ENCODE results near the gene C1R. TPM values are rescaled to one million over a fixed set of nuclear protein-coding genes. Genes with fewer than 3 reads are reported as not detected.

C1R gene
- polyA plus RNA-seq, 1 of the 3 experiments (the other 2 are of a cell fraction) = 20.1 TPM

DNA sequence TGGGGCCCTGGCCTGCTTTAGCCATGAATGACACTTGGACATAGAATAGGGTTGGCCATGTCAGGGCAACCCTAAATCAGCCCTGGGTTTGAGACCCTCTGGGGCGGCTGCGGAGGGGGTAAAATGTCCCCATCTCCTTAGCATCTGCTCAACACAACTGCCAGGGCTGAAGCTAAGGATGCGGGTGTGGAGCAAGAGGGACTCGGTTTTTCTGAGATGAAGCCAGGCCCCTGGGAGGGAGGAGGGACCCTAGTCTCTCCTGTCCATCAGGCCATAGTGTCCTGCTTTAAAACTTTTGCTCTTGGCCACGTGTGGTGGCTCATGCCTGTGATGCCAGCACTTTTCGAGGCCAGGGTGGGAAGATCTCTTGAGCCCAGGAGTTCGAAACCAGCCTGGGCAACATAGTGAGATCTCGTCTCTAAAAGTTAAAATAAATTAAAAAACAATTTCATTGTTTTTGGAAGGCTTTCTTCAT is 778 bp upstream of the C1R start (continued):
- TF ChIP-seq, protein P1, sequence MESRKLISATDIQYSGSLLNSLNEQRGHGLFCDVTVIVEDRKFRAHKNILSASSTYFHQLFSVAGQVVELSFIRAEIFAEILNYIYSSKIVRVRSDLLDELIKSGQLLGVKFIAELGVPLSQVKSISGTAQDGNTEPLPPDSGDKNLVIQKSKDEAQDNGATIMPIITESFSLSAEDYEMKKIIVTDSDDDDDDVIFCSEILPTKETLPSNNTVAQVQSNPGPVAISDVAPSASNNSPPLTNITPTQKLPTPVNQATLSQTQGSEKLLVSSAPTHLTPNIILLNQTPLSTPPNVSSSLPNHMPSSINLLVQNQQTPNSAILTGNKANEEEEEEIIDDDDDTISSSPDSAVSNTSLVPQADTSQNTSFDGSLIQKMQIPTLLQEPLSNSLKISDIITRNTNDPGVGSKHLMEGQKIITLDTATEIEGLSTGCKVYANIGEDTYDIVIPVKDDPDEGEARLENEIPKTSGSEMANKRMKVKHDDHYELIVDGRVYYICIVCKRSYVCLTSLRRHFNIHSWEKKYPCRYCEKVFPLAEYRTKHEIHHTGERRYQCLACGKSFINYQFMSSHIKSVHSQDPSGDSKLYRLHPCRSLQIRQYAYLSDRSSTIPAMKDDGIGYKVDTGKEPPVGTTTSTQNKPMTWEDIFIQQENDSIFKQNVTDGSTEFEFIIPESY (IDR thresholded peaks at IDR 0.05; ENCODE audit: borderline replicate concordance, low read depth) = no peak
- no peak for TF ChIP-seq SIN3A (IDR thresholded peaks at IDR 0.05; ENCODE audit: borderline replicate concordance, low read depth, low read length)
- TF ChIP-seq YY1 (IDR thresholded peaks at IDR 0.05; ENCODE audit: low read depth) = no peak

DNA sequence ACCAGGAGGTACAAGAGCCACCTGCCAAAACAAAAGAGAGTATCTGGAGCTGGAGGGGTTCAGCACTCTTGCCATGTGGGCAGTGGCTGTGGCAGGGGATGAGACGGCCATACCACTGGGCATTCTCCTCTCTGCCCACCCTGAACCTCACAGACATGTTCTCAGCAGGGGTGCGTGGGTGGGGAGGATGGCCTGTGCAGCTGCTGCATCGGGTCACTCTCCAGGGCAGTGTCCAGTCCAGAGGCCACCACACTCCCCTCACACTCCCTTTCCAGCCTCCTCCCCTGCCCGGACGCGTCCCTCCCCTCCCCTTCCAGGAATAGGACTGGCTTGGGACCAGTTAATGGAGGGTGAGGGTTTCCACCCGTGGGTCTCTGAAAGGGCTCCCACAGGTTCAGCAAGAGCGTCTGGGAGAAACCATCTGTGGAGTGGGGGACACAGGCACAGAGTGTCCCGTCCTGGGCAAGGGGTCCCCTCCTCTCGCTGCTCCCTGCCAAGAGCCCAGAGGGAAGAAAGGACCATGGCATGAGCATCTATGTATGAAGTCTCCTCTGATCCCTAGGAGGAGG is 501 bp downstream of the C1R start:
- H3K27ac ChIP-seq (ENCODE audit: low read depth in 2 of 2, low read length in 1 of 2) = no peak overlapping the region
- H3K79me2 ChIP-seq (ENCODE audit: insufficient read depth) = no peaks in the 10 kb centered on the region
- no peaks in the 10 kb centered on the region for H3K36me3 ChIP-seq (replicated peaks in 1 of 2; ENCODE audit: control insufficient read depth in 1 of 2, insufficient read depth in 2 of 2, low read length in 1 of 2)
- no peaks in the 10 kb centered on the region for H3K27me3 ChIP-seq (ENCODE audit: insufficient read depth)
- no peak for DNase-seq
- TF ChIP-seq POLR2AphosphoS5 (IDR thresholded peaks at IDR 0.05; ENCODE audit: low read depth, low read length) = no peak
- TF ChIP-seq TCF12 (IDR thresholded peaks at IDR 0.05) = no peak
- TF ChIP-seq RFX5 (IDR thresholded peaks at IDR 0.05; ENCODE audit: low read length) = no peak
- TF ChIP-seq, protein P2, sequence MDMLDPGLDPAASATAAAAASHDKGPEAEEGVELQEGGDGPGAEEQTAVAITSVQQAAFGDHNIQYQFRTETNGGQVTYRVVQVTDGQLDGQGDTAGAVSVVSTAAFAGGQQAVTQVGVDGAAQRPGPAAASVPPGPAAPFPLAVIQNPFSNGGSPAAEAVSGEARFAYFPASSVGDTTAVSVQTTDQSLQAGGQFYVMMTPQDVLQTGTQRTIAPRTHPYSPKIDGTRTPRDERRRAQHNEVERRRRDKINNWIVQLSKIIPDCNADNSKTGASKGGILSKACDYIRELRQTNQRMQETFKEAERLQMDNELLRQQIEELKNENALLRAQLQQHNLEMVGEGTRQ (IDR thresholded peaks at IDR 0.05; ENCODE audit: borderline replicate concordance, low read depth, low read length) = no peak
- no peak for TF ChIP-seq YY1 (IDR thresholded peaks at IDR 0.05; ENCODE audit: low read depth)
- TF ChIP-seq FOXJ3 (CRISPR knock-in tag; IDR thresholded peaks at IDR 0.05) = no peak
- TF ChIP-seq EZH2phosphoT487 (IDR thresholded peaks at IDR 0.05; ENCODE audit: borderline replicate concordance, low read depth) = no peak
- TF ChIP-seq GABPA (IDR thresholded peaks at IDR 0.05; ENCODE audit: low read depth) = no peak
- no peak for TF ChIP-seq TEAD4 (IDR thresholded peaks at IDR 0.05; ENCODE audit: borderline replicate concordance, insufficient read depth)
- TF ChIP-seq, protein P3, sequence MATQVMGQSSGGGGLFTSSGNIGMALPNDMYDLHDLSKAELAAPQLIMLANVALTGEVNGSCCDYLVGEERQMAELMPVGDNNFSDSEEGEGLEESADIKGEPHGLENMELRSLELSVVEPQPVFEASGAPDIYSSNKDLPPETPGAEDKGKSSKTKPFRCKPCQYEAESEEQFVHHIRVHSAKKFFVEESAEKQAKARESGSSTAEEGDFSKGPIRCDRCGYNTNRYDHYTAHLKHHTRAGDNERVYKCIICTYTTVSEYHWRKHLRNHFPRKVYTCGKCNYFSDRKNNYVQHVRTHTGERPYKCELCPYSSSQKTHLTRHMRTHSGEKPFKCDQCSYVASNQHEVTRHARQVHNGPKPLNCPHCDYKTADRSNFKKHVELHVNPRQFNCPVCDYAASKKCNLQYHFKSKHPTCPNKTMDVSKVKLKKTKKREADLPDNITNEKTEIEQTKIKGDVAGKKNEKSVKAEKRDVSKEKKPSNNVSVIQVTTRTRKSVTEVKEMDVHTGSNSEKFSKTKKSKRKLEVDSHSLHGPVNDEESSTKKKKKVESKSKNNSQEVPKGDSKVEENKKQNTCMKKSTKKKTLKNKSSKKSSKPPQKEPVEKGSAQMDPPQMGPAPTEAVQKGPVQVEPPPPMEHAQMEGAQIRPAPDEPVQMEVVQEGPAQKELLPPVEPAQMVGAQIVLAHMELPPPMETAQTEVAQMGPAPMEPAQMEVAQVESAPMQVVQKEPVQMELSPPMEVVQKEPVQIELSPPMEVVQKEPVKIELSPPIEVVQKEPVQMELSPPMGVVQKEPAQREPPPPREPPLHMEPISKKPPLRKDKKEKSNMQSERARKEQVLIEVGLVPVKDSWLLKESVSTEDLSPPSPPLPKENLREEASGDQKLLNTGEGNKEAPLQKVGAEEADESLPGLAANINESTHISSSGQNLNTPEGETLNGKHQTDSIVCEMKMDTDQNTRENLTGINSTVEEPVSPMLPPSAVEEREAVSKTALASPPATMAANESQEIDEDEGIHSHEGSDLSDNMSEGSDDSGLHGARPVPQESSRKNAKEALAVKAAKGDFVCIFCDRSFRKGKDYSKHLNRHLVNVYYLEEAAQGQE (IDR thresholded peaks at IDR 0.05; ENCODE audit: low read depth, low read length) = no peak
- no peak for TF ChIP-seq SMC3 (IDR thresholded peaks at IDR 0.05; ENCODE audit: low read depth, low read length)
- H3K9me3 ChIP-seq = no peaks in the 10 kb centered on the region
- H3K4me2 ChIP-seq = peak overlapping the region; percentile 71
- no peaks in the 10 kb centered on the region for H4K20me1 ChIP-seq (ENCODE audit: insufficient read depth)
- peaks cover 0 to 8% of the 10 kb centered on the region in 2 experiments; a peak in 1 of 4 replicates for H3K4me1 ChIP-seq (ENCODE audit: control insufficient read depth in 1 of 2, insufficient read depth in 2 of 2, low read depth in 1 of 2, low read length in 1 of 2)
- WGBS (ENCODE audit: low lambda C conversion rate) = 73% methylated on average over 9 of the region's 10 CpGs
- H3F3A ChIP-seq (replicated peaks; ENCODE audit: insufficient read depth) = peaks cover 6% of the 10 kb centered on the region
- peak overlapping the region; percentile 91; the same call in 1 of the 2 replicates for H2AFZ ChIP-seq (ENCODE audit: low read depth)
- H3K9me2 ChIP-seq = no peaks in the 10 kb centered on the region
- ChIA-PET CTCF (interaction anchor here (0.8 to 2.2 kb wide), 12 partner anchors 9 to 167 kb away, joined by 3 to 11 read pairs (median 4); partner anchors contain the start of genes C12orf57, C1S and RNU7-1), POLR2A (interaction anchor here (0.7 kb wide), 1 partner anchor 148 kb away, joined by 3 read pairs; the partner anchor contains the start of gene C12orf57)
- H3K9ac ChIP-seq = peak overlapping the region; percentile 33; the same call in 1 of the 2 replicates
- H3K4me3 ChIP-seq (ENCODE audit: low read depth in 2 of 2, low read length in 1 of 2) = peak overlapping the region in 1 of 2 experiments; percentile 54; a peak in 2 of 4 replicates

Measured in SK-N-SH (cell line).